SW480 (cell line): ENCODE results near the gene HTR2A.

Experiments used
- DNase-seq: peaks from one replicate; pipeline ENCODE4 v3.0.0-alpha.2; 2016; ENCODE audit warnings: low spot score

HTR2A gene

DNA sequence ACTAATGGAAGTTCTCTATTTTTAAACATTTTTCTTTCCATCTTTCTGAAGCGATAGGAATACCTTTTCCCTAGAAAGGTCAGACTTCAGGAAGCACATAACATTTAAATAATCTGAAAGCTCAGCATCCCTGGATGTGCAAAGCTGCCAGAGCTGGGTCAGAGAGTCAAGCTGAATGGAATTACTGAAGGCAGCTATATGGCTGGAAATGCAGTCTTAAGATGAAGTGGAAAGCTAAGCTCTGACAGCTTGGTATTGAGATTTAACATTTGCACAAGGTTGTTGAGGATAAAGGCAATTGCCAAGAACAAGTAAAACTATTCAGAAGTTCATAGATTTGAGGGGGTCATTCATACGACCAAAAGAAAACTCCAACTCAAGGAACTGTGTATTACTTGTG is 28.8 kb downstream of the HTR2A start:
- DNase-seq = no peak

DNA sequence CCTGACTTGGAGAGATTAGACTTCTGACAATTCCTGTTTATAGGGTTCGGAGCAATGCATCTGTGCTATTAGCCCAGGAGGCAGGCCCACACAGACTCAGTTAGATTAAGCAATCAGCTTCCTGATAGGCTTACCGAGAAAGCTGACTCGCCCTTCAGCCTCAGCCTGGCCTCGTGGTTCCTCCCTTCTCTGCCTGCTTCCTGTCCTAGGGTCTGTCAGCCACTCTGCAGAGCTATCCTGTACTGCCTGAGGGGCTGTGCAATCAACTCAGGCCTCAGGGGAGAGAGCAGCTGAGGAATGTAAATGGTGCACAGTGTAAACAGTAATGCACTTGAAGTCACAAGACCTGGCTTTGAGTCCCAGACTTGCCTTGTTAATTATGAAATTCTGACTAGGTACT is 30.7 kb downstream of the HTR2A start:
- no peak for DNase-seq

DNA sequence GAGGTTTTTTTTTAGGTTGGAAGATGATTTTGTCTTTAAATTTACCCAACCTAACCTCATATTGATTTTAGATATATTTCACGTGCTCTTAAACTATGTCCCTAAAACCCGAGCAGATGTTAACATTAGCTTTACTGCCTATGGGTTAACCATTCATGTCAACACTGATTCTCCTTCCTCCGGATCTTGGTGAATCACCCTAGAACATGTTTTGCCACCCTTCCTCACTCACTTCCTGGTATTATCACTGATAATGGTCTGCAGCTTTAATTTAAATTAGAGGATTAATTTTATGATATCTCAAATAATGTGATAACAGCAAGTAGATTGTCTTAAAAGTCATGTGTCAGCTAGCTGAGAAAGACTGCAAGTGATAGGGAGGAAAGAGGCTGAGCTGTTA is 31.9 kb downstream of the HTR2A start:
- no peak for DNase-seq

DNA sequence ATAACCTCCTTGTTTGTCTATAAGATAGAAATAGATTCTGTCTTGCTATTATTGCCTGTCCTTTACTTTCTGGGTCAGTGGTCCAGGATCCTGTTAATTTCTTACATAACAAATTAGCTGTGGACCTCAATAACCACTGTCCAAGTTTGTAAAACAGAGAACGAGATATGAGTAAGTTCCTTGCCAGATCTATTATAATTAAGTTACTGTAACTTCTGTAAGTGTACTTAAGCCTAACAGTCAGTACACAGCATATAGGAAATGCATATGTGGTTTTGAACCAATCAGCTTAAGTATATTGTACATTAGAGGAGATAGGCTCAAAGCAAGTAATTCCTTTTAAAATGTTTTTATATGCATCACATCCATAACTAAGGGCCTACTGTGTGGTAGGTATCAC is 34.9 kb downstream of the HTR2A start:
- no peak for DNase-seq

DNA sequence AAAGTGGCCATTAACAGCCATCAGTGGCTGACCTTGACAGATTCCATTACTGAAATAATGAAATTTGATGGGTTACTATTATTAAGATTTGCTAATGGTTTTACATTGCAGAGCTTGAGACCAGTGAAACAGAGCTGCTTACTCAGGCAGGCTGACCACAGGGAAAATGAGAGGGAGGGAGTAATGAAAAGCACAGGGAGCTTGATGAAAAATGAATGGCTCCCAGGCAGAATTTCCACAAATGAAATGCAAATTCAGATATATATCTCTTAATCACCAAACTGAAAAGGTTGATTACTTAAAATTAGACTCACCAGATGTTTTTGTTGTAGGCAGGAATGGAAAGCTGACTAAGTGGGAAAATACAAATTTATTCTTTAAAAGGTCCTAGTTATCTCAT is 36.1 kb downstream of the HTR2A start:
- DNase-seq = no peak

DNA sequence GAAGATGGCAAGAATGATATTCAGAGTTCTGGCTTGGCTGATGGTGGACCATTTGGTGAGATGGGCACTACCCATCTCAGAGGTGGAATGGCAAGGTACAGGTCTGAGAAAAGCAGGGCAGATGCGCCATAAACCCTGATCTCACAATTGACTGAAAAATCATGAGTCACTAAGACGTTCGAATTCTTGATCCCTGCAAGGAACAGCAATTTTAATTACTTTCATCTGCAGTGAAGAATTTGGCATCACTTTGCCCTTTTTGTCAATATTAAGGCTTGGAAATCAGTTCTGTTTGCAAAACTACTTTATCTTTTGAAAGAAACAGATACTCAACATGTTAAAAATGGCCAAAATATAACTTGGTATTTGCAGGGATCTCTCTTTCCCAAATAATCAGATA is 38.1 kb downstream of the HTR2A start:
- DNase-seq = no peak

DNA sequence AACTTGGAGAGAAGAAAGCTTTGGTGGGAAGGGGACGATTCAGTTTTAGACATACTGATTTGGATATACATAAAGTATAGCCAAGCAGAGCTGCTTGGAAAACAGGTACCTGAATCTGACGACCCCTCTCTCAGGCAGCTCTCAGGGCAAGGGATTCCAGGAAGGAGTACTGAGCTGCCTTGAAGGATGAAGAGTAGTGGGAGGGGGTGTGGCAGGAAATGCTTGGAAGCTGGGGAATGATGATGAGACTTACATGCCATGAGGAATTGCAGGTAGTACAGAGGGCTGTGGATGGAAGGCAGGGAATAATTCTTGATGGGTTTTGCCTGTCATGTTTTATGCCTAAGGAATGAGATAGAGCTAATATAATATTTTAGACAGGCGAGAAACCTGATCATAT is 38.7 kb downstream of the HTR2A start:
- DNase-seq = no peak

DNA sequence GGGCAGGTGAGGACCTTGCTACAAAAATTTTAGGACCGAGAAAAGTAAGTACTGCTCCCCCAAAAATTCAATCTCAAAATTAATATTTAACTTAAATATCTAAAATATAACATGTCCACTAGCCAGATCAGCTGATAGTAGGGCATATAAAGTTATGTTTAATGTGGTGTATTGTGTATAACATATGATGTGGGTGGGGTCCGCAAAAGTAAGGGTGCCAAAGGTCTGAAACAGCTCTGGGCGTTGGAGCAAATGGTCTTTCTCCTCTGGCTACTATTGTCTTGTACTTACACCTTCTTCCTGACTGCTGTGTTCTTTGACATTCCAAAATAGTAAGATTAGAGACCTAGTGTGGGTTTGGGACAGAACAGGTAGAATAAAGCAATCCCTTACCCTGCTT is 41.2 kb downstream of the HTR2A start:
- DNase-seq = no peak

DNA sequence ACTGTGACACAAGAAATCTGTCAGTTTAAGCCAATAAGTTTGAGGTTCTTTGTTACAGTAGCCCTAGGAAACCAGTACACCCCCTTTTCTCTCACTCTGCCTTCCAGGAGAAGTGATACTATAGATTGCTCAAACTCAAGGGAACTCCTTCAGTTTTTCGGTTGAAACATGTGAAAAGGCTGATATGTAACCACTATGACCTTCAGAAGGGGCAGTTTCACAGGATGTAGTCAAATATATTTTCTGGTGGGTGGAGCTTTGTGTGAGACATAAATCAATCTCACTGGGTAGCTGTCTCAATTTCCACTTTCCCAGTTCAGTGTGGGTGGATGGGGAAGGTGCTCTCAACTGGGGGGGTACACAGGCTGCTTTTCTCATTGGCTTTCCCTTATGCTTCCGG is 41.7 kb downstream of the HTR2A start:
- no peak for DNase-seq

DNA sequence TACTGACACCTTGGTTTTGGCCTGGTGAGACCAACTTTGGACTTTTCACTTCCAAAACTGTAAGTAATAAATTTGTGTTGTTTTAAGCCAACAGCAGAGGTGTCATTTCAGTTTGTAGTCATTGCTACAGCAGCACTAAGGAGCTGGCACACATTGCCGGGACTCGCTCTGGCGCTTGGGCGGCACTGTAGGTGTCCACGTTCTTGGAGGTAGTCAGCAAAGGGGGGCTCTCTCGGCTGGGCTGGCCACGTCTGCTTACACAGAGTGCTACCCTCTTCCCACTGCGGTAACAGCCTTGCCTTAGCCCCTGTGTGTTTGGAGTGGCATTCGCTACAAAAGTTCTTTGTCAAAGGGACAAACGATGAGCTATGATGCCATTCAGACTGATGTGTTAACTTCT is 44.7 kb downstream of the HTR2A start:
- no peak for DNase-seq

DNA sequence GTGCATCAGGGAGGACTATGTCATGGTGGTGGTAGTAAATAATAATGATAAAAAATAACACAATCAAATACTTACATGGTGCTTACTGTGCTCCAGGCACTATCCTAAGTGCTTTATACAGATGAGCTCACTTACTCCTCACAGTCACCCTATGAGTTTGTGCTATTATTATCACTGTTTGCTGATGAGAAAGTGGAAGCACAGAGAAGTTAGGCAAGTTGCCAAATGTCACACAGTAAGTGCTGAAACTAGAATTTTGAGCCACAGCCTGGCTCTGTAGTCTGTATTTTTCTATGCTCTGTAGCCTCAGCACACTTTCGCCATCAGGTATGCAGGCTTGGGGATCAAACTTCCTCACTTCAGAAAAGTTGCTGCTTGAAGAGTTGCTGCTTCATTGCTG is 46.6 kb downstream of the HTR2A start:
- DNase-seq = no peak

DNA sequence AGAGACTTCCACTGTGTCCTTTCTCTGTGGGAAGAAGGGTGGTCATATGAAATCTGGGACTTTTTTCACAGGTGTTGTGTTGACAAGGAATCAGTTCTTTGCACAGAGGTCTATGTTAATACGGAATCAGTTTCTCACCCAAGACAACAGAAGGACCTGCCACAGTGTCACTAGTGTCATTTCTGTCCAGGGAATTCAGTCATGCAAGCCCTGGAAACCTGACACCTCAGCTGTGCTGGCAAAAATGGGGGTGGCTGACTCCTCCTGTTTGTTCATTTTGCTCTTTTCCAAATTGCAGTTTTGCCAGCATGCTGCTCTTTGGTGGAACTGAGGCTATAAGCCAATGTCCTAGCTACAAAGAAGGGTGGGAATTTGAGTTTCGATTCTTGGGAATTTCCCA is 50.1 kb downstream of the HTR2A start:
- DNase-seq = no peak

DNA sequence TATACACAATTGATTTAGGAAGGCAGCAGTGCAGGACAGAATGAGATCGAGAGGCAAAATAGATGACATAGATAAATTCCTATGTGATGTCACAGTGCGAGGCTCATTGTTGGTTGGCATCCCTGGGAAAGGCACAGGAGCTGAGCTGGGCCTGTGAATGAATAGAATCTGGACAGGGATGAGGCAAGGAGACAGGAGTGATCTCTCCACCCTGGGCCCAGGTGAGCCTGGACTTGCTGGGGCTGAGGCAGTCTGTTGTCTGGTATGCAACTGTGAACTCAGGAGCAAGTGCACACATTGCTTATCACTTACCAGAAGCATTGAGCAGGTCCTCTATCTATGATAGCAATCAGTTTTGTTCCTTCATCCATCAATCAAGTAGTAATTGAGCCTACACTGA is 51.7 kb downstream of the HTR2A start:
- no peak for DNase-seq

DNA sequence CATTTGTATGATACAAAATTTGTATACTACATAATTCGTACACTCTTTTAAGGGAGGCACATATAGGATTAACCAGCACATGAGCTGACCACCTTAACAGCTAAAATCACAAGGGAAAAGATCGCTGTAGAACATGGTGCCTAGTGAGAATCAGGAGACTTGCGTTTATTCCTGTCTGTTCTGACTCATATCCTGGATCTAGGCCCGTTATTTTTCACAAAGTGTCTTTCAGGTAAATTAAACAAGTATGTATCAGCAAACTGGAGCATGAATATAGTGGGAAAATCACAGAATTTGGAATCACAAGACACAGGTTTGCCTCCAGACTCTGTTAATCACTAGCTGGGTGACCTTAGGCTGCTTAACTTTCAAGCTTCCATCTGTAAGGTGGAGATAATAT is 52.4 kb downstream of the HTR2A start:
- DNase-seq = no peak

DNA sequence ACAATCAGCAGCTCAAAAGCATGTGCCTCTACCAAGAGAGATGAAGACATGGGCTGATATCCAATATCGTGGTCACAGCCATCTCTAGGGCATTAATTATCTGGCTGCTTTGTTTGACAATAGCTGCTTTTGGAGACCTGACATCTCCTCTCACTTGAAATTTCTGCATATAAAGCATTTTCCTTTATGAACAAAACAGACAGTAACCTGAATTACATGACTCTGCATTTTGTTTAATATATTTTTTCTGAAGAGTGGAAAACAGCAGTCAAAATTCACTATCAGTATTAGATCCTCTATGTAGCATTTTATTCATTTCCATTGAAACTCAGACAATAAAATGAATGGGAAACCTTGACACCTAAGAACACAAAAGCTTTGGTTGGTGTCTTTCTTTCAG is 57.5 kb downstream of the HTR2A start:
- no peak for DNase-seq

DNA sequence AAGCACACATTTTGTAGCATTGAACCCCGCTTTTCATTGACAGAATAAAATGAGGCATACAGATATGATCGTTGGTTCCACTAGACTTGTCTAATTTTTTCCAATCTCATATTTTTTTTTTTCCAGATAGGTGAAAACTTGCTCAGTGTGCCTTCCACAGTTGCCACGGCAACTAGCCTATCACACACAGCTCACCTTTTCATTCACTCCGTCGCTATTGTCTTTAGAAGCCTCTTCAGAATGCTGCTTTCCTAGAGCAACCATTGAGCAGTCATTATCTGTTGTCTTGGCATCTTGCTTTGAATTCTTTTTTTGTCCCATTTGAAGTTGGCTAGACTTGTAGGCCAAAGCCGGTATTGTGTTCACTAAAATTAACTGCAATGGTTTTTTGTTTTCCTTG is 62.2 kb downstream of the HTR2A start:
- DNase-seq = no peak

DNA sequence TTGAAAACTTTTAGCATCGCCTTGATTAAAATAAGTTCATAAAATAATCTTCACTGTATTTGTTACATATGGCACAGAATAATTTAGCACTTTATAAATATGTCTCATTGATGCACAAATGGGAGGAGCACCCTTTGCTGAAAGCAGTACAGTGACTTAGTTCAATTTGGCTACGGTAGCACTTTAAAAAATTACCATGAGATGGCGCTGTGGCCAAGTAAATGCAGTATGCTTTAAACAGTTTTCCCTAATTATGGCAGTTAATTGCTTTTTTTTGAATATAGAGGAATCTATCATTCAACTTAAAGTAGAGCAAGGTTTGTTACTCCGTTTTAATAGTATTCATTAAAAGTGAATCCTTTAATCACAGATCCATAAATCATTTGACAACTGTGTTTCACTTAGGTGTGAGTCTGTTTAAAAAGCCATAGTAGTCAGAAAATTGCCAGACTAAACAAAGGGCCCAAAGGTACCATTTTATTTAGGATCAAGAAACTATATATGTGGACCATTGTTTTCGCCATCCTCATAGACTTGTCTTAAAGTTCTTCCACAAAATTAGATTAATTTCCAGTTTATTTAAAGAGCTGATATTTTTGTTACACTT is 65.2 kb downstream of the HTR2A start:
- DNase-seq = peak; percentile 25

DNA sequence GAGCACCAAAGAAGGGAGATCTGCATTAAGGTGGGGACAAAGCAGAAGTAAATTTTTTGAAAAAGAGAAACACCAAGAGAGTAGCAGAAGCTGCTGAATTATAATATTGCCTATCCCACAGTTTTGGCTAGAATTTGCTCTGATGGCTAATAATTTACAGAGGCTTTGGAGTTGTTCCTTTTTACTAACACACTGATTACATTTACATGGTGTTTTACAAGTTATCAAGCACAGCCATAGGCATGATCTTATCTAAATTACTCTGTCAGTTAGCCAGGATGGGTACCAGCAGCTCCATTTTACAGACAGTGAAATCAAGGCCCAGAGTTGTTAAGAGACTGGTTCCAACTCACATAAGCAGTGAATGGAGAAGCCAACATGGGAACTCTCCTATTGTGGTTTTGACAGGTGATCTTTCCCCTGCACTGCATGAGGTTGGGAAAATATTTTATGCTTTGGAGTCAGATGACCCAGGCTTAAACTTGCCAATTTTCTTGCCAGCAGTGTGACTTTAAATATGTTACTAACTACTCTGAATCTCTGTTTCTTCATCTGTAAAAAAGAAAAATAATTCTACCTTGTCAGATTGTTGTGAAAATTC is 66.3 kb downstream of the HTR2A start:
- DNase-seq = no peak

DNA sequence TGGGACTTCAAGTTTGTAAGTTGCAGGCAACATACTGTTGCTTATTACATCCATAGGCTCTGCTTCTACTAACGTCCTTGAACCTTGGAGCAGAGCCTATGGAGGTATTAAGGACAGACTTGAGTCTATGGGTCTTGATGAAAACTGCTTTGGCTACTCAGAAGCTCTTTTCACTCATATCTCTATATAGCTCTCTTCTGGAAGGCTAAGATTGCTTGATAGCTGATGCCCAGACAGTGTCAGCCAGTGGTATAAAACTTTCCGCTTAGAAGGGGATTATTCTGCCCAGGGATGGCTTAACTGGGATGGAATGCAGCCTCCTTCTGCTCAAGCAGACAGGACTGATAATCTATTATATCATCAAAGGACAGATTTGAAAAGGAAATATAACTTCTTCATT is 74.3 kb downstream of the HTR2A start:
- DNase-seq = no peak

DNA sequence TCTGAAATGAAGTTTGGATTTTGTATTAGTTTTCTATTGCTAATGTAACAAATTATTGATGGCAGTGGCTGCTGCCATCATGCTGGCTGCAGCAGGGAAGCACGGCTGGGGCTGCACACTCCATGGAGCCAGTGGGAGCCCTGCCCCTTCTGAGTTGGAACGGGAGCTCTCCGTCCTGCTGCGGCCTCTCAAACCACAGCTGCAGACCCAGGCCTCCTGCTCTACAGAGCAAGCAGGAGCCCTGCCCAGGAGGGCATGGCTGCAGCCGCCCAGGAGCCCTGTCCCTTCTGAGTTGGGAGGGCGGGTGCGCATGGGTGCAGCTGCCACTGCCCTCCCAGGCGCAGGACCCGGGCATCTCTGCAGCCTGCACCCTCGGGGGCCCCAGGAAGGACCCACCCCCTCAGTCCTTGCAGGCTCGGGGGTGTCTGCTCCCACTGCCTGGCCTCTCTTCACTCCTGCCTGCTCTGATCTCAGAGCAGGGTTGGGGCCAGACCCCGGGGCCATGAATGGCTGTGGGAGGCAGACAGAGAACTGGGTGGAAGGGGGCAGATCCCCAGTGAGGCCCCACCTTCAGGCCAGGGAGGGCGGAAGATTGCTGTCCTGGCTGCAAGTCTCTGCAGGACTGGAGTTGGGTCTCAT is 78.9 kb downstream of the HTR2A start:
- DNase-seq = no peak

DNA sequence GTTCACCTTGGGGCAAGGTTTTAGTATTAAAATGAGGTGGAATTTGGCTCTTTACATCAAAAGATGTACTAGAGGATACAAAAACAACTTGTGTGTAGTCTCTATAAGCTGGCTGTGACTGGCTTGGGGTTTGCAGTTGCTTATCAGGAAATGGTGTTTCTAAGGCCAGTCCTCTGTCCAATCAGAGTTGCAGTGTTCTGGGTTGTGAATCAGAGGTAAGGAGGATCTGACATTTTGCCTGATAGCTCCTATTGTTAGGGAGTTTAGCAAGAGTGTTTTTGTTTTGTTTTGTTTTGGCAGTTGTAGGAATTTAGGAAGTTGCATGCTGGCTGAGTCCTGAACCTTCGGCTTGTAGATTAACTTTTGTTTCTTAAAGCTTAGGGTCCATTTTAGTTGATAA is 79.8 kb downstream of the HTR2A start:
- DNase-seq = no peak

DNA sequence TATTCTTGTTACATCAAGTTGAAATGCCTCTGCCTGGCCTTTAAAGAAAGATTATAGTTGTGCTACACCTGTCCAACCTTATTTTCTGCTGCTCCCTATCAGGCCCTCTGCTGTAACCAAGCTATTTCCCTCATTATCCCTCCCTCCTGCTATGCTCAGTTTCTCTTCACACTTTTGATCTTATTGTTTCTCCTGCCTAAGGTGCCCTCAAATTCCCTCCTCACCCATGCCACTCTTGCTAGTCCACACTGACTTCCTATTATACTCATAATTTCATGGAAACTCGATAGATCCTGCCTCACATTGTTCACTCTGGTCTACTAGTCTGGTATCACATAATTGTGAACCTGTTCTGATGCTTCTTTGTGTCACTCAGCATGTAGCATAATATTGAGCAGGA is 80.5 kb downstream of the HTR2A start:
- DNase-seq = no peak

DNA sequence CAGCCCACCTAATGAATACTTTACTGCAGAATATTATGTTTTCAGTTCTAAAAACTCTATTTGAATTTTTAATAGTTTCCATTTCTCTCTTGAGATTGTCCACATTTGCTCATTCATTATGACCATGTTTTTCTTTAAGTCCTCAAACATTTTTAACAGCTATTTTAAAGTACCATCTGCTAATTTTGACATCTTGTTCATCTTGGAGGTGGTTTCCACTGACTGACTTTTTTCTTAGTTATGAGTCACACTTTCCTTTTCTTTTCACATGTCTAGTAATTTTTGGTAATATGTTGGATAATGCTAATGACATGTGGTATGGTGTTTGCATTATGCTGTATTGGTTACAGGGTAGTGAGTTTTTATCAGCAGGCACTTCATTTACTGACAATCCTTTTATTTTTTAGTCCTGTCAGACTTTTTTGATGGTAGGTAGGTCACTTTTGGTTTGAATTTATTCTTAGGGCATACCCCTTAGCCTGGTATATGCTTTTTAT is 84.5 kb downstream of the HTR2A start:
- no peak for DNase-seq

DNA sequence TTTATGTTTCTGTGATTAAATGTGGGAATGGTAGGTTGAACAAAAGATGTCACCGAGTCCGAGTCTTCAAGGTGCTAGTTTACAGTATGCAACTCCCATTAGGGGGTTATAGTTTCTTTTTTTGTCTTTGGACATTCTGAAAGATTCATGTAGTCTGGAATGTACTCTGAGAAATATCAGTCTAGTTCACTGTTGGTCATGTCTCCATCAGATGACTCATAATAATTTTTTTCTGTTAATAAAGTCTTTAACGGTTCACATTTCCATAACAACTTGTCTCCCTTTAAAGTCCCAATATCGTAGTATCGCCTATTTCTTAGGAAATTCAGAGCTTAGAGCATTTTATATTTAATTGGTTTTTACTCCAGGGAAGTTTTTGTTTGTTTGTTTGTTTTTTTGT is 86.4 kb downstream of the HTR2A start:
- DNase-seq = no peak
